ENCODE data around the gene ARID5B.

- TF ChIP-seq EZH2phosphoT487 (IDR thresholded peaks at IDR 0.05; ENCODE audit: low read depth, severe bottlenecking, unreplicated experiment) (no peak), CTCF (IDR thresholded peaks at IDR 0.05; ENCODE audit: poor library complexity) (no peak), EZH2 (IDR thresholded peaks at IDR 0.05; ENCODE audit: borderline replicate concordance) (no peak)
Measured at GRCh38 chr10:62002753-62003152, 101.3 kb downstream of the ARID5B start.
